ENCODE results near the gene GTF2A2.

The GTF2A2 gene

GRCh38 chr15:59686389-59686788 is 29.1 kb upstream of the GTF2A2 start:
- no peaks in the 10 kb centered on the region for H3K9me3 Mint-ChIP-seq
- peaks cover 56% of the 10 kb centered on the region for H3K4me1 Mint-ChIP-seq (ENCODE audit: low read depth)
- H3K36me3 Mint-ChIP-seq (ENCODE audit: low read depth): peaks cover 69% of the 10 kb centered on the region

GRCh38 chr15:59685737-59686297 is 28.5 kb upstream of the GTF2A2 start:
- H3K4me1 Mint-ChIP-seq (ENCODE audit: low read depth): peaks cover 52% of the 10 kb centered on the region
- no peaks in the 10 kb centered on the region for H3K27me3 Mint-ChIP-seq
- H3K9me3 Mint-ChIP-seq: no peaks in the 10 kb centered on the region
- H3K27ac Mint-ChIP-seq: peak overlapping the region; percentile 69
- H3K36me3 Mint-ChIP-seq (ENCODE audit: low read depth): peaks cover 74% of the 10 kb centered on the region
- H3K4me3 Mint-ChIP-seq: peak overlapping the region; percentile 57
- no peak for DNase-seq

More at GRCh38 chr15:59686389-59686788, 29.1 kb upstream of the GTF2A2 start:
- H3K4me3 Mint-ChIP-seq: peak overlapping the region; percentile 57
- no peak for DNase-seq
- H3K27ac Mint-ChIP-seq: peak overlapping the region; percentile 69
- no peaks in the 10 kb centered on the region for H3K27me3 Mint-ChIP-seq

- H3K4me1 Mint-ChIP-seq (ENCODE audit: low read depth): peaks cover 35% of the 10 kb centered on the region
- no peaks in the 10 kb centered on the region for H3K9me3 Mint-ChIP-seq
- DNase-seq: no peak
- no peak overlapping the region for H3K4me3 Mint-ChIP-seq
- H3K36me3 Mint-ChIP-seq (ENCODE audit: low read depth): peaks cover 91% of the 10 kb centered on the region
- H3K27ac Mint-ChIP-seq: no peak overlapping the region
- H3K27me3 Mint-ChIP-seq: no peaks in the 10 kb centered on the region
These were observed 23.6 kb upstream of the GTF2A2 start for GRCh38 chr15:59680870-59681269.

GRCh38 chr15:59680346-59680745 is 23.0 kb upstream of the GTF2A2 start:
- Mint-ChIP-seq H3K36me3 (ENCODE audit: low read depth) (peaks cover 91% of the 10 kb centered on the region), H3K27me3 (no peaks in the 10 kb centered on the region), H3K27ac (no peak overlapping the region), H3K4me3 (no peak overlapping the region), H3K9me3 (no peaks in the 10 kb centered on the region), H3K4me1 (ENCODE audit: low read depth) (peaks cover 30% of the 10 kb centered on the region)
- DNase-seq: no peak

- Mint-ChIP-seq H3K4me3 (no peak overlapping the region), H3K36me3 (ENCODE audit: low read depth) (peaks cover 93% of the 10 kb centered on the region), H3K9me3 (no peaks in the 10 kb centered on the region), H3K27ac (peak overlapping the region; percentile 65), H3K4me1 (ENCODE audit: low read depth) (peaks cover 18% of the 10 kb centered on the region), H3K27me3 (no peaks in the 10 kb centered on the region)
- no peak for DNase-seq
These were observed 21.3 kb upstream of the GTF2A2 start for GRCh38 chr15:59678620-59679019.

GRCh38 chr15:59678172-59678571 is 20.9 kb upstream of the GTF2A2 start:
- Mint-ChIP-seq H3K36me3 (ENCODE audit: low read depth) (peaks cover 96% of the 10 kb centered on the region), H3K27ac (peak overlapping the region; percentile 34), H3K27me3 (no peaks in the 10 kb centered on the region), H3K4me3 (no peak overlapping the region), H3K4me1 (ENCODE audit: low read depth) (peaks cover 17% of the 10 kb centered on the region), H3K9me3 (no peaks in the 10 kb centered on the region)
- no peak for DNase-seq

GRCh38 chr15:59676565-59676964 is 19.2 kb upstream of the GTF2A2 start:
- Mint-ChIP-seq H3K4me3 (no peak overlapping the region), H3K27me3 (no peaks in the 10 kb centered on the region), H3K4me1 (ENCODE audit: low read depth) (peaks cover 12% of the 10 kb centered on the region), H3K27ac (no peak overlapping the region), H3K9me3 (no peaks in the 10 kb centered on the region), H3K36me3 (ENCODE audit: low read depth) (peaks cover 96% of the 10 kb centered on the region)
- DNase-seq: no peak

- Mint-ChIP-seq H3K36me3 (ENCODE audit: low read depth) (peaks cover 92% of the 10 kb centered on the region), H3K27ac (no peak overlapping the region)
These were observed 17.1 kb upstream of the GTF2A2 start for GRCh38 chr15:59674361-59674877.

GRCh38 chr15:59668556-59668955 is 11.2 kb upstream of the GTF2A2 start:
- DNase-seq: no peak
- peaks cover 4% of the 10 kb centered on the region for H3K4me1 Mint-ChIP-seq (ENCODE audit: low read depth)
- no peak overlapping the region for H3K27ac Mint-ChIP-seq
- H3K9me3 Mint-ChIP-seq: no peaks in the 10 kb centered on the region
- H3K4me3 Mint-ChIP-seq: no peak overlapping the region
- no peaks in the 10 kb centered on the region for H3K27me3 Mint-ChIP-seq
- peaks cover 78% of the 10 kb centered on the region for H3K36me3 Mint-ChIP-seq (ENCODE audit: low read depth)

More at GRCh38 chr15:59674361-59674877, 17.1 kb upstream of the GTF2A2 start:
- Mint-ChIP-seq H3K27me3 (no peaks in the 10 kb centered on the region), H3K4me3 (no peak overlapping the region), H3K4me1 (ENCODE audit: low read depth) (peaks cover 10% of the 10 kb centered on the region), H3K9me3 (no peaks in the 10 kb centered on the region)
- no peak for DNase-seq

- peaks cover 9% of the 10 kb centered on the region for H3K4me1 Mint-ChIP-seq (ENCODE audit: low read depth)
- H3K27me3 Mint-ChIP-seq: no peaks in the 10 kb centered on the region
- no peaks in the 10 kb centered on the region for H3K9me3 Mint-ChIP-seq
- peaks cover 78% of the 10 kb centered on the region for H3K36me3 Mint-ChIP-seq (ENCODE audit: low read depth)
- H3K27ac Mint-ChIP-seq: no peak overlapping the region
- DNase-seq: no peak
- H3K4me3 Mint-ChIP-seq: no peak overlapping the region
These were observed 4.9 kb upstream of the GTF2A2 start for GRCh38 chr15:59662260-59662659.

- peaks cover 9% of the 10 kb centered on the region for H3K4me1 Mint-ChIP-seq (ENCODE audit: low read depth)
- no peak overlapping the region for H3K4me3 Mint-ChIP-seq
- H3K27ac Mint-ChIP-seq: no peak overlapping the region
- H3K36me3 Mint-ChIP-seq (ENCODE audit: low read depth): peaks cover 73% of the 10 kb centered on the region
- no peak for DNase-seq
- no peaks in the 10 kb centered on the region for H3K27me3 Mint-ChIP-seq
- no peaks in the 10 kb centered on the region for H3K9me3 Mint-ChIP-seq
These were observed 2.1 kb upstream of the GTF2A2 start for GRCh38 chr15:59659366-59659765.

- H3K27ac Mint-ChIP-seq: no peak overlapping the region
These were observed 365 bp upstream of the GTF2A2 start for GRCh38 chr15:59657635-59658125.

GRCh38 chr15:59654046-59654445 is 3.3 kb downstream of the GTF2A2 start:
- Mint-ChIP-seq H3K27me3 (no peaks in the 10 kb centered on the region), H3K36me3 (ENCODE audit: low read depth) (peaks cover 50% of the 10 kb centered on the region), H3K9me3 (peaks cover 5% of the 10 kb centered on the region), H3K4me3 (no peak overlapping the region), H3K27ac (no peak overlapping the region), H3K4me1 (ENCODE audit: low read depth) (peaks cover 21% of the 10 kb centered on the region)
- no peak for DNase-seq

More at GRCh38 chr15:59657635-59658125, 365 bp upstream of the GTF2A2 start:
- DNase-seq: no peak
- Mint-ChIP-seq H3K36me3 (ENCODE audit: low read depth) (peaks cover 57% of the 10 kb centered on the region), H3K4me3 (no peak overlapping the region), H3K9me3 (peaks cover 3% of the 10 kb centered on the region), H3K27me3 (no peaks in the 10 kb centered on the region), H3K4me1 (ENCODE audit: low read depth) (peaks cover 14% of the 10 kb centered on the region)

GRCh38 chr15:59649603-59650002 is 7.7 kb downstream of the GTF2A2 start:
- DNase-seq: no peak
- Mint-ChIP-seq H3K36me3 (ENCODE audit: low read depth) (peaks cover 59% of the 10 kb centered on the region), H3K4me3 (no peak overlapping the region), H3K4me1 (ENCODE audit: low read depth) (peaks cover 22% of the 10 kb centered on the region), H3K27me3 (no peaks in the 10 kb centered on the region), H3K9me3 (peaks cover 5% of the 10 kb centered on the region), H3K27ac (no peak overlapping the region)

GRCh38 chr15:59647085-59647484 is 10.2 kb downstream of the GTF2A2 start:
- no peak overlapping the region for H3K27ac Mint-ChIP-seq
- peaks cover 72% of the 10 kb centered on the region for H3K36me3 Mint-ChIP-seq (ENCODE audit: low read depth)
- H3K27me3 Mint-ChIP-seq: no peaks in the 10 kb centered on the region
- H3K9me3 Mint-ChIP-seq: no peaks in the 10 kb centered on the region
- no peak overlapping the region for H3K4me3 Mint-ChIP-seq
- DNase-seq: no peak
- H3K4me1 Mint-ChIP-seq (ENCODE audit: low read depth): peaks cover 17% of the 10 kb centered on the region

Measured in activated T-cell treated with anti-CD3 and anti-CD28 coated beads, Interleukin-2, amount 50 U/mL, for 24 hours (primary cell).